ENCODE results near the gene RANGAP1. TPM values are rescaled to one million over a fixed set of nuclear protein-coding genes. Genes with fewer than 3 reads are reported as not detected.

The RANGAP1 gene
- total and polyA plus RNA-seq, 2 of the 13 experiments (the other 11 are each of a cell fraction or from before 2014, with no cell fraction given): 51.8 to 83.9 TPM

DNA sequence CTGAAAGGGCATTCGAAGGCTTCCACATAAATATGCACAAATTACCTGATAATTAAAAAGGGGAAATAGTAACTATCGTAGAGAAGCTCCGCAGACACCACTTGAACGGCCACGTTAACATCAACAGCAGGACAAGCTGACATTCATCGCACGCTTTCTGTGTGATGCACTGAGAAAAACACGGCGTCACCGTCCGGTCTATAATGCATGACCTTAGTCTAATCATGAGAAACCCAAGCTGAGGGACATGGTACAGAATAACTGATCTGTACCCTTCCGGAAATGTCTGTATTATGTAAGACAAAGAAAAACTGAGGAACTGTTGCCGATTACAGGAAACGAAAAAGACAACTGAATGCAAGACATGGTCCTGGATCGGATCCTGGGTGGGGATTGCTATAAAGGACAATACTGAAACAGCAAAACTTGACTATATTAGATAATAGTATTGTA lies 678 bp upstream of the RANGAP1 start (continued):
- no peak for TF ChIP-seq ARID3A (IDR thresholded peaks at IDR 0.05; ENCODE audit: low read depth, low read length)
- 0 out of 2 replicates have a peak, but pooled peaks have one; percentile 77 for TF ChIP-seq ZIK1 (CRISPR knock-in tag; IDR thresholded peaks at IDR 0.05; ENCODE audit: borderline replicate concordance, low read depth)
- no peak for TF ChIP-seq ZNF441 (CRISPR knock-in tag; IDR thresholded peaks at IDR 0.05; ENCODE audit: borderline replicate concordance)
- TF ChIP-seq TP53 (CRISPR knock-in tag; conservative IDR thresholded peaks at IDR 0.05): no peak
- TF ChIP-seq ATF6 (CRISPR knock-in tag; conservative IDR thresholded peaks at IDR 0.05): no peak
- TF ChIP-seq ISX (CRISPR knock-in tag; conservative IDR thresholded peaks at IDR 0.05): no peak
- no peak for TF ChIP-seq ZNF83 (CRISPR knock-in tag; IDR thresholded peaks at IDR 0.05; ENCODE audit: borderline replicate concordance)
- TF ChIP-seq NCOA2 (CRISPR knock-in tag; IDR thresholded peaks at IDR 0.05): 0 out of 2 replicates have a peak, but pooled peaks have one; percentile 21
- TF ChIP-seq BRD4 (CRISPR knock-in tag; IDR thresholded peaks at IDR 0.05): no peak
- TF ChIP-seq ZNF792 (CRISPR knock-in tag; IDR thresholded peaks at IDR 0.05): 0 out of 2 replicates have a peak, but pooled peaks have one; percentile 5
- no peak for TF ChIP-seq RFXAP (CRISPR knock-in tag; IDR thresholded peaks at IDR 0.05; ENCODE audit: borderline replicate concordance)
- TF ChIP-seq KMT2A (CRISPR knock-in tag; IDR thresholded peaks at IDR 0.05): no peak
- TF ChIP-seq NR2F6 (IDR thresholded peaks at IDR 0.05): peak; percentile 28; the same call in 1 of the 2 replicates
- TF ChIP-seq NR2F6 (CRISPR knock-in tag; IDR thresholded peaks at IDR 0.05): peak; percentile 37; the same call in 1 of the 2 replicates
- no peak for TF ChIP-seq ZNF263 (CRISPR knock-in tag; IDR thresholded peaks at IDR 0.05)
- 0 out of 2 replicates have a peak, but pooled peaks have one; percentile 33 for TF ChIP-seq ZNF367 (CRISPR knock-in tag; IDR thresholded peaks at IDR 0.05; ENCODE audit: borderline replicate concordance)
- no peak for TF ChIP-seq ZNF101 (CRISPR knock-in tag; IDR thresholded peaks at IDR 0.05; ENCODE audit: borderline replicate concordance, low read depth)
- no peak for TF ChIP-seq ZNF33A (CRISPR knock-in tag; IDR thresholded peaks at IDR 0.05; ENCODE audit: borderline replicate concordance)
- TF ChIP-seq, protein P1, sequence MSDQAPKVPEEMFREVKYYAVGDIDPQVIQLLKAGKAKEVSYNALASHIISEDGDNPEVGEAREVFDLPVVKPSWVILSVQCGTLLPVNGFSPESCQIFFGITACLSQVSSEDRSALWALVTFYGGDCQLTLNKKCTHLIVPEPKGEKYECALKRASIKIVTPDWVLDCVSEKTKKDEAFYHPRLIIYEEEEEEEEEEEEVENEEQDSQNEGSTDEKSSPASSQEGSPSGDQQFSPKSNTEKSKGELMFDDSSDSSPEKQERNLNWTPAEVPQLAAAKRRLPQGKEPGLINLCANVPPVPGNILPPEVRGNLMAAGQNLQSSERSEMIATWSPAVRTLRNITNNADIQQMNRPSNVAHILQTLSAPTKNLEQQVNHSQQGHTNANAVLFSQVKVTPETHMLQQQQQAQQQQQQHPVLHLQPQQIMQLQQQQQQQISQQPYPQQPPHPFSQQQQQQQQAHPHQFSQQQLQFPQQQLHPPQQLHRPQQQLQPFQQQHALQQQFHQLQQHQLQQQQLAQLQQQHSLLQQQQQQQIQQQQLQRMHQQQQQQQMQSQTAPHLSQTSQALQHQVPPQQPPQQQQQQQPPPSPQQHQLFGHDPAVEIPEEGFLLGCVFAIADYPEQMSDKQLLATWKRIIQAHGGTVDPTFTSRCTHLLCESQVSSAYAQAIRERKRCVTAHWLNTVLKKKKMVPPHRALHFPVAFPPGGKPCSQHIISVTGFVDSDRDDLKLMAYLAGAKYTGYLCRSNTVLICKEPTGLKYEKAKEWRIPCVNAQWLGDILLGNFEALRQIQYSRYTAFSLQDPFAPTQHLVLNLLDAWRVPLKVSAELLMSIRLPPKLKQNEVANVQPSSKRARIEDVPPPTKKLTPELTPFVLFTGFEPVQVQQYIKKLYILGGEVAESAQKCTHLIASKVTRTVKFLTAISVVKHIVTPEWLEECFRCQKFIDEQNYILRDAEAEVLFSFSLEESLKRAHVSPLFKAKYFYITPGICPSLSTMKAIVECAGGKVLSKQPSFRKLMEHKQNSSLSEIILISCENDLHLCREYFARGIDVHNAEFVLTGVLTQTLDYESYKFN (CRISPR knock-in tag; conservative IDR thresholded peaks at IDR 0.05): no peak
- TF ChIP-seq RORA (CRISPR knock-in tag; IDR thresholded peaks at IDR 0.05): no peak
- TF ChIP-seq TAF15 (IDR thresholded peaks at IDR 0.05; ENCODE audit: low read depth, low read length, poor library complexity, severe bottlenecking): no peak
- TF ChIP-seq, protein P2, sequence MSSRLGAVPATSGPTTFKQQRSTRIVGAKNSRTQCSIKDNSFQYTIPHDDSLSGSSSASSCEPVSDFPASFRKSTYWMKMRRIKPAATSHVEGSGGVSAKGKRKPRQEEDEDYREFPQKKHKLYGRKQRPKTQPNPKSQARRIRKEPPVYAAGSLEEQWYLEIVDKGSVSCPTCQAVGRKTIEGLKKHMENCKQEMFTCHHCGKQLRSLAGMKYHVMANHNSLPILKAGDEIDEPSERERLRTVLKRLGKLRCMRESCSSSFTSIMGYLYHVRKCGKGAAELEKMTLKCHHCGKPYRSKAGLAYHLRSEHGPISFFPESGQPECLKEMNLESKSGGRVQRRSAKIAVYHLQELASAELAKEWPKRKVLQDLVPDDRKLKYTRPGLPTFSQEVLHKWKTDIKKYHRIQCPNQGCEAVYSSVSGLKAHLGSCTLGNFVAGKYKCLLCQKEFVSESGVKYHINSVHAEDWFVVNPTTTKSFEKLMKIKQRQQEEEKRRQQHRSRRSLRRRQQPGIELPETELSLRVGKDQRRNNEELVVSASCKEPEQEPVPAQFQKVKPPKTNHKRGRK (CRISPR knock-in tag; IDR thresholded peaks at IDR 0.05): no peak
- peak; percentile 70 for TF ChIP-seq MED1 (CRISPR knock-in tag; IDR thresholded peaks at IDR 0.05)
- TF ChIP-seq KLF6 (CRISPR knock-in tag; IDR thresholded peaks at IDR 0.05): no peak
